ENCODE data around the gene NRN1L. TPM values are rescaled to one million over a fixed set of nuclear protein-coding genes. Genes with fewer than 3 reads are reported as not detected.
"Not testable (repeated sequence)": the region's sequence is repeated elsewhere in the genome, so short reads cannot be mapped to it uniquely, and the experiment has no call there.

NRN1L gene
- total RNA-seq, 3 donors from 2014 or later, result not detected

- Mint-ChIP-seq H3K4me3 (peak overlapping the region; percentile 92), H3K9me3 (no peaks in the 10 kb centered on the region), H3K27me3 (ENCODE audit: low read depth) (no peaks in the 10 kb centered on the region), H3K36me3 (ENCODE audit: insufficient read depth) (peaks cover 4% of the 10 kb centered on the region), H3K4me1 (ENCODE audit: low read depth) (peaks cover 41% of the 10 kb centered on the region)
- ATAC-seq (no peak), DNase-seq (no peak)
Observed at GRCh38 chr16:67848118-67848517, 36.6 kb upstream of the NRN1L start.

DNA sequence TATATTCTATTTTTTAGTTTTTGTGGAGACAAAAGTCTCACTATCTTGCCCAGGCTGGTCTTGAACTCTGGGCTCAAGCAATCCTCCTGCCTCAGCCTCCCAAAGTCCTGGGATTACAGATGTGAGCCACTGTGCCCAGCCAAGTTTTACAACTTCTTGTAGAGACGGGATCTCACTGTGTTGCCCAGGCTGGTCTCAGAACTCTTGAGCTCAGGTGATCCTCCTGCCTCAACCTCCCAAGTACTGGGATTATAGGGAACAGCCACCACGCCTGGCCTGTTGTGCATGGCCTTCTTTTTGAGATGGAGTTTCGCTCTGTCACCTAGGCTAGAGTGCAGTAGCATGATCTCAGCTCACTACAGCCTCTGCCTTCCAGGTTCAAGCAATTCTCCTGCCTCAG, 31.0 kb upstream of the NRN1L start:
- Mint-ChIP-seq H3K4me1 (ENCODE audit: low read depth) (peaks cover 40% of the 10 kb centered on the region), H3K36me3 (ENCODE audit: insufficient read depth) (peaks cover 12% of the 10 kb centered on the region), H3K27me3 (ENCODE audit: low read depth) (no peaks in the 10 kb centered on the region), H3K4me3 (no peak overlapping the region), H3K9me3 (no peaks in the 10 kb centered on the region)
- no peak for ATAC-seq
- no peak for DNase-seq

DNA sequence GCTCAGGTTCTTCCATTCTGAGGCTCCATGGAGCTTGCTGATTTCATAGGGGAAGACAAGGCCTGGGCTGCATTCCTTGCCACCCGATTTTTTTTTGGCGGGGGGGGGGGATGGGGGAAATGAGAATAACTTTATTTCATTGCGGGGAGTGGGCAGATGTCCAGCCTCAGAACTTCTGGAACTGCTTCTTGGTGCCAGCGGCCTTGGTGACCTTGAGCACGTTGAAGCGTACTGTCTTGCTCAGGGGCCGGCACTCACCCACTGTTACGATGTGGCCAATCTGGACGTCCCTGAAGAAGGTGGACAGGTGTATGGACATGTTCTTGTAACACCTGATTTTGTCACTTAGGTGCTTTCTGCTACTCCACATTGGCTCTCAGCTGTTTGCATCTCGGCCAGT, 28.9 kb upstream of the NRN1L start:
- no peaks in the 10 kb centered on the region for H3K9me3 Mint-ChIP-seq
- no peaks in the 10 kb centered on the region for H3K27me3 Mint-ChIP-seq (ENCODE audit: low read depth)
- no peak for DNase-seq
- ATAC-seq, result no peak
- H3K4me1 Mint-ChIP-seq (ENCODE audit: low read depth), result peaks cover 40% of the 10 kb centered on the region
- no peak overlapping the region for H3K4me3 Mint-ChIP-seq
- H3K36me3 Mint-ChIP-seq (ENCODE audit: insufficient read depth), result peaks cover 8% of the 10 kb centered on the region

DNA sequence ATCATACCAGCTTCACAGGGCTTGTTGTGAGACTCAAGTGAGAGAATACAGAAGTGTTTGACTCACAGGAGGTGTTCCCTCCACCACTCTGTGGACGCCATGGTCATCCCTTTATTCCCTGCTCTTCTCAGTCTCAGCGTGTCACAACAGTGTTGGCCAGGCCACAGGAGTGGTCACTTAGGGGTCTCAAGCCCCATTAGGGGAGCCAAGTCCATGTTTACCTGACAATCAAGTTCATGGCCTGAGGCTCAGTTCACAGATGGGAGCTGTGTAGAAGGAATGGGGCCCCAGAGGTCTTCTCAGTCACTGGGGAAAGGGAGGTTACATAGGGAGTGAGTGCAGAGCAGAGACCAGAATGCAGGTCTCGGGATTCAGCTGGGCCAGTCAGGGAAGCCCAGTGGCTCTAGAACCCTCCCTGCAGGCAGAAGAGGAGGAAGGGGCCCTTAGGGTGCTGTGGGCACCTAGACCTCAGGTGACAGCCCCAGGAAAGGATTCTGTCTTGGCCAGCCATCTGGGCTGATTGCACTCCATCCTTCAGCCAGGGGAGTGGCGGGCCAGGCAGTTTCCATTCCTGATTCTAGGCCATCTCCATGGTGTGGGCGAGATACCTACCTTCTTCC, 27.6 kb upstream of the NRN1L start:
- H3K27me3 Mint-ChIP-seq (ENCODE audit: low read depth), result no peaks in the 10 kb centered on the region
- DNase-seq, result no peak
- no peak overlapping the region for H3K4me3 Mint-ChIP-seq
- peaks cover 13% of the 10 kb centered on the region for H3K36me3 Mint-ChIP-seq (ENCODE audit: insufficient read depth)
- ATAC-seq, result no peak
- peaks cover 40% of the 10 kb centered on the region for H3K4me1 Mint-ChIP-seq (ENCODE audit: low read depth)
- no peaks in the 10 kb centered on the region for H3K9me3 Mint-ChIP-seq

DNA sequence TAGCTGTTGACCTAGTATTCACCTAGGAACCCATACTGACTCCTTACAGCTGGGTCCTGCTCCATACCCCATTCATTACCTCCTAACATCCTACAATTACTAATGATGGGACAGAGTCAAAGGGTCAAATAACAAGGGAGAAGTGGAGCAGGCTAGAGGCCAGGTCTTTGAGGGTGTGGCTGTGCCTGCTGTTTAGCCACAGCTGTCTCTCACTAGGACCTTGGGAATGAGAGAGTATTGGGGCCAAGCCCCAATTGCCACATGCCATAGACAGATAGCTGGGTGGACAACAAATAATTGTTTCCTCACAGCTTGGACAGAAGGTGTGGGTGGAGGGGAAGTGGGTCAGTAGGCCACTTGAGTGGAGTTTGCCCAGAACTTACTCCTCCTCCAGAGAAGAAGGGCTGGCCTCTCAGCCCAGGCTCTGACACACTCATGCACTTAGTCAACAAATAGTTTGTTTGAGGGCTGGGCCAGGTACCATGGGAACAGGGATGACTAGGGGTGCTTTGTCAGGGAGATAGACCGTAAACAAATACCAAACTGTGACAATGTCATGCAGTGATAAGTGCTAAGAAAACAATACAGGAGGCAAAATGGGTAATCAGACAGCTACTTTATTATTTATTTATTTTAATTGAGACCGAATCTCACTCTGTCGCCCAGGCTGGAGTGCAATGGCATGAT, 27.0 kb upstream of the NRN1L start:
- H3K4me3 Mint-ChIP-seq, result no peak overlapping the region
- peaks cover 13% of the 10 kb centered on the region for H3K36me3 Mint-ChIP-seq (ENCODE audit: insufficient read depth)
- DNase-seq (peak; percentile 18), ATAC-seq (peak; percentile 93 to 95)
- H3K4me1 Mint-ChIP-seq (ENCODE audit: low read depth), result peaks cover 40% of the 10 kb centered on the region
- no peaks in the 10 kb centered on the region for H3K27me3 Mint-ChIP-seq (ENCODE audit: low read depth)
- H3K9me3 Mint-ChIP-seq, result no peaks in the 10 kb centered on the region

DNA sequence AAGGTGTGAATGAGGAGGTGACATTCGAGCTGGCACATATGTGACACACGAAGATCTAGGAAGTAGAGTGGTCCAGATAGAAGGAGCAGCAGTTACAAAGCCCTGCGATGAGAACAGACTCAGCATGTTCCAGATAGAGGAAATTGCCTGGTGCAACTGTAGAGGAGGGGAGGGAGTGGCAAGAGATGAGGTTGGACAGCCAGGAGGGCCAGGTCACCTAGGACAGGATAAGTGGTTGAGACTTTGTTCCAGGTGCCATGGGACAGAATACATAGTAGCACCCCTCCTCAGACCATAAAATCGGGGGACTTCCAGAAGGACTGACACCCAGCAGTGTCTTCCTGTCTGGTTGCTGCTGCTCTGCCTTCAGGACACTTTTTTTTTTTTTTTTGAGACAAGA, 26.2 kb upstream of the NRN1L start:
- Mint-ChIP-seq H3K4me3 (no peak overlapping the region), H3K36me3 (ENCODE audit: insufficient read depth) (peaks cover 13% of the 10 kb centered on the region), H3K27me3 (ENCODE audit: low read depth) (no peaks in the 10 kb centered on the region), H3K9me3 (no peaks in the 10 kb centered on the region), H3K4me1 (ENCODE audit: low read depth) (peaks cover 40% of the 10 kb centered on the region)
- ATAC-seq (no peak), DNase-seq (no peak)

DNA sequence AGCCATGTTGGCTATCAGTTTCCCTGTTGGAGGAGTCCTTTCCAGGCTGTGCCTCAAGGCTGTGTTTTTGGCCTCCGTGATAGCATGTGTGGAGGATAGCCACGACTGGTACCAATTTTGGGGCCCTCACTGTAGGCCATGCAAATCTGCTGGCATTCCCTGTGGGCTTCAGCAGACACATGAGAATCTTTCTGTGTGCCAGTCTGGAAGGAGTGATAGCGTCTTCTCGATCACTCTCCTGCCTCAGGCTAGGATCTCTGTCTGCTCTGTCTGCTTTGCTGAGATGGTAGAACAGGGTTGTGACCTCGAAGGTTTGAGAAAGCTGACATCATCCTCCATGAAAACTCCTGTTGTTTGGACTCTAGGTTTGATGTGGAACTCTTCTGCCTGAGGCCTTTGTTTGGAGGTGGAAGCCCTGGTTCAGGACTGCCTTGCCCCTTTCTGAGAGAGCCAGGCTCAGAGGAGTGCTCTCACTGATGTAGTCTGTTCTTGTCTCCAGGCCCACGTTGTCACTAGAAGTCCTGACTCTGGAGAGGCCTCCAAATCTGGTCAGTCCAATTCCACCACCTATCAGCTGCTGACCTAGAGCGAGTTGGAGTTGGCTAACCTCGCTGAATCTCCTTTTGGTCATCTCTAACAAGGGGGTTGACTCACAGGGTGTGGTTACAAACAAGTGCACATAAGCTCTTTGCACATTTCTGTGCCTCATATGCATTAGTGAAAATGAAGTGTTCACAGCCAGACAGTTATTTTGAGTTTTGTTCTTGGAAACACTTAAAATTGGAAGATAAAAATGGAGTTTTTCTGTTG, 23.9 kb upstream of the NRN1L start:
- ATAC-seq, result no peak
- H3K4me1 Mint-ChIP-seq (ENCODE audit: low read depth), result peaks cover 28% of the 10 kb centered on the region
- H3K36me3 Mint-ChIP-seq (ENCODE audit: insufficient read depth), result peaks cover 7% of the 10 kb centered on the region
- H3K4me3 Mint-ChIP-seq, result no peak overlapping the region
- no peaks in the 10 kb centered on the region for H3K27me3 Mint-ChIP-seq (ENCODE audit: low read depth)
- no peaks in the 10 kb centered on the region for H3K9me3 Mint-ChIP-seq
- no peak for DNase-seq

DNA sequence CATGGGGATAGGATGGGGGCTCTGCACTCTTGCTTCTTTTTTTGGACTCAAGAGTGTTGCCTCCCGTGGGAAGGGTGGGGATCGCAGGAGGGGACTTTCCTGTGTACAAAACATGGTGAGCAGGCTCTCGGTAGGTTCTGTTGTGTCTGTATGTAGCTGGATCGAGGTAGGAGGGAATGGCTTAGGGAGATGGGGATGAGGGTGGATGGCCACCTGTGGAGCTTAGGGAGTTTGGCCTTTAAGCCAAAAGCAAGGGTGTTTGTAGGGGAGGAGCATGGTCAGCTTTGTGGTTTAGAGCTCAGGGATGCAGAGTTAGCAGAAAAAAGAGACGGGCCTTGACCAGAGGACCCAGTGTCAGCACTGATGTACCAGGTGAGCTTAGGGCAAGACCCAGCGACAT, 22.8 kb upstream of the NRN1L start:
- no peak overlapping the region for H3K4me3 Mint-ChIP-seq

DNA sequence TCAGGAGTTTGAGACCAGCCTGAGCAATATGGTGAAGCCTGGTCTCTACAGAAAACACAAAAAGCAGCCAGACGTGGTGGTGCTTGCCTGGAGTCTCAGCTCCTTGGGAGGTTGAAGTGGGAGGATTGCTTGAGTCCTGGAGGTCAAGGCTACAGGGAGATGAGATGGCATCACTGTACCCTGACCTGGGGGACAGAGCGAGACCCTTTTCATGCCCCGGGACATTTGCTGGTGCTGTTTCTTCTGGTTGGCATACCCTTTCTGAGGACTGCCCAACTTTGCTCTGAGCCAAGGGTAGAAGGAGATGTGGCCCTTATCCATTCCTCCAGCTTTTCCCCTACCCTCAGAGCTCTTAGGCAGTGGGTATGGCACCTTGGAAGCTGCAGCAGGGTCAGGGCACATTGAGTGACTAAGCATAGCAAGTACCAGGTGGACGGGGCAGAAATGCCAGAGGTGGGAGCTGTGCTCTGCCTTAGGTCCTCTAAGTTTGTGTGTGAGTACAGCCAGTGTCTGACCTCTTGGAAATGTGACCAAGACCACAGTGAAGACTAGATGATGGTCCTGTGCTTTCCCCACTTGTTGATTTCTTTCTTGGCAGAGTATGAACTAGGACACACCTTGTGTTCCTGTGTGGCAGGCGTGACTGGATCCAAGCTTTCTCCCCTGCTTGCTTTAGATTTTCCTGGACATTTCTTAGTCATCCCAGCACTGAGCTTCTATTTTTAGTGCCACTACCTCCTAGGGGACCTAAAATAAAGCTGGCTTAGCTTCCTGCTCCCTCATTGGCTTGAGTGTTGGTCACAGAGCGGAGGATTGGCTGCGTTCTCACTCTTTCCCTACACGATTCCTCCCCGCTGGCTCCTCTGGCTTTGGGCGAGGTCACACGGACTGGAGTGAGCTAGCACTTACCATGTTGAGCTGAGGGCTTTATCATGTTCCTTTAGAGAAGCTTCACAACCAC, 21.8 kb upstream of the NRN1L start:
- DNase-seq (no peak), ATAC-seq (no peak)
- H3K4me3 Mint-ChIP-seq, result no peak overlapping the region
- H3K36me3 Mint-ChIP-seq (ENCODE audit: insufficient read depth), result peaks cover 10% of the 10 kb centered on the region
- no peaks in the 10 kb centered on the region for H3K9me3 Mint-ChIP-seq
- no peaks in the 10 kb centered on the region for H3K27me3 Mint-ChIP-seq (ENCODE audit: low read depth)
- peaks cover 13% of the 10 kb centered on the region for H3K4me1 Mint-ChIP-seq (ENCODE audit: low read depth)

More for the DNA sequence above, 22.8 kb upstream of the NRN1L start:
- ATAC-seq (no peak), DNase-seq (no peak)
- no peaks in the 10 kb centered on the region for H3K27me3 Mint-ChIP-seq (ENCODE audit: low read depth)
- H3K9me3 Mint-ChIP-seq, result no peaks in the 10 kb centered on the region
- H3K4me1 Mint-ChIP-seq (ENCODE audit: low read depth), result peaks cover 23% of the 10 kb centered on the region
- H3K36me3 Mint-ChIP-seq (ENCODE audit: insufficient read depth), result peaks cover 10% of the 10 kb centered on the region

- H3K27me3 Mint-ChIP-seq (ENCODE audit: low read depth); H3K36me3 Mint-ChIP-seq (ENCODE audit: insufficient read depth); H3K9me3 Mint-ChIP-seq; H3K4me1 Mint-ChIP-seq (ENCODE audit: low read depth); DNase-seq; H3K4me3 Mint-ChIP-seq; ATAC-seq: not testable (repeated sequence)
Observed at GRCh38 chr16:67864044-67864443, 20.6 kb upstream of the NRN1L start.

DNA sequence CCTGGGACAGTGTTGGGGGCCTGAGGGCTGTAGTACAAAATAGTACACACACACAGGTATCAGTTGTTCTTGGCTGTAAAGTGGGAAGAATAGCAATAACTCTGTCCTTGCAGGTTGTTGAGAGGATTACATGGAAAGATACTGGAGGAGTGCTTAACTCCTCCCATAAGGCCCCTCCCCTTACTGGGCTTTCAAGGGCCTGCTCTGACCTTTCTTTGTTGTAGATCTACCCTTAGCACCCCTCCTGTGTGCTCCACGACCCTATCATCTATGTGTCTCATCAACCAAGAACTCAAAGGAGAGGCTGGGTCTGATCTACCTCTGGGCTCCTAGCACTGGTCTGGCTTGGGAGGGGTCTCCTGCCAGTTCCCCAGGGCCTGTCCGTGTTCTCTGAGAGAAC, 20.1 kb upstream of the NRN1L start:
- no peak for DNase-seq
- no peak overlapping the region for H3K4me3 Mint-ChIP-seq
- H3K4me1 Mint-ChIP-seq (ENCODE audit: low read depth), result peaks cover 1% of the 10 kb centered on the region
- ATAC-seq, result no peak
- no peaks in the 10 kb centered on the region for H3K9me3 Mint-ChIP-seq
- H3K27me3 Mint-ChIP-seq (ENCODE audit: low read depth), result no peaks in the 10 kb centered on the region
- H3K36me3 Mint-ChIP-seq (ENCODE audit: insufficient read depth), result peaks cover 10% of the 10 kb centered on the region

- peaks cover 1% of the 10 kb centered on the region for H3K4me1 Mint-ChIP-seq (ENCODE audit: low read depth)
- DNase-seq (no peak), ATAC-seq (peak in 1 of 2 donors; percentile 41)
- H3K27me3 Mint-ChIP-seq (ENCODE audit: low read depth), result no peaks in the 10 kb centered on the region
- H3K4me3 Mint-ChIP-seq, result no peak overlapping the region
- peaks cover 10% of the 10 kb centered on the region for H3K36me3 Mint-ChIP-seq (ENCODE audit: insufficient read depth)
- no peaks in the 10 kb centered on the region for H3K9me3 Mint-ChIP-seq
Observed at GRCh38 chr16:67865318-67865717, 19.4 kb upstream of the NRN1L start.

- no peaks in the 10 kb centered on the region for H3K27me3 Mint-ChIP-seq (ENCODE audit: low read depth)
- no peaks in the 10 kb centered on the region for H3K9me3 Mint-ChIP-seq
- H3K4me1 Mint-ChIP-seq (ENCODE audit: low read depth), result peaks cover 8% of the 10 kb centered on the region
- DNase-seq (no peak), ATAC-seq (no peak)
- H3K4me3 Mint-ChIP-seq, result no peak overlapping the region
- H3K36me3 Mint-ChIP-seq (ENCODE audit: insufficient read depth), result peaks cover 8% of the 10 kb centered on the region
Observed at GRCh38 chr16:67868290-67868689, 16.4 kb upstream of the NRN1L start.

GRCh38 chr16:67869653-67870052, 15.0 kb upstream of the NRN1L start:
- ATAC-seq, result no peak

More at GRCh38 chr16:67869653-67870052, 15.0 kb upstream of the NRN1L start:
- no peak for DNase-seq
- Mint-ChIP-seq H3K4me1 (ENCODE audit: low read depth) (peaks cover 17% of the 10 kb centered on the region), H3K4me3 (no peak overlapping the region), H3K9me3 (no peaks in the 10 kb centered on the region), H3K36me3 (ENCODE audit: insufficient read depth) (peaks cover 6% of the 10 kb centered on the region), H3K27me3 (ENCODE audit: low read depth) (no peaks in the 10 kb centered on the region)
